Dermis blood vessel endothelial cell (primary cell): ENCODE results near the gene CPEB4. TPM values are rescaled to one million over a fixed set of nuclear protein-coding genes. Genes with fewer than 3 reads are reported as not detected.

Source experiments
- DNase-seq: peaks from one replicate; pipeline ENCODE4 v3.0.0; 2010
- total RNA-seq: library from RNA; depleted of rRNA; stranded (reverse); fragments of >200 nt; gene quantifications from 2 replicates; pipeline ENCODE4 v1.2.3, GENCODE V29; 2014

Gene CPEB4
- total RNA-seq, 1 donor from 2014 or later, result 18.0 TPM

DNA sequence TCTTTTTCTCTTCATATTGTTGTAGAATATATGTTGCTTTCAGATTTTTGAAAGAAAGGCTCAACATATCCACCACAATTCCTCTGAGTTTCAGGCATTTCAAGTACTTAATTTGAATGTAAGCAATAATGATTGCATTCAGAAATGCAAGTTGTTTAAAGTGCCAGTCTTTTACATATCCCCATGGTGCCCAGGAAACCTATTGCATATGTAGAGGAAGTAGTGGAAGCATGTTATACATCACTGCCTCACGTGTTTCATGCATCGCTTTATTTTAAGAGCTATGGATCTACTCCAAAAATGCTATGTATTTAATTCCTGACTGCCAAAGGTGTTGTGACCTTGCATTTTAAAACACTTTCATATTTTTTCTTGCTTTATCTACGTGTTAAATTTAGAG, 28.1 kb downstream of the CPEB4 start:
- DNase-seq, result no peak

DNA sequence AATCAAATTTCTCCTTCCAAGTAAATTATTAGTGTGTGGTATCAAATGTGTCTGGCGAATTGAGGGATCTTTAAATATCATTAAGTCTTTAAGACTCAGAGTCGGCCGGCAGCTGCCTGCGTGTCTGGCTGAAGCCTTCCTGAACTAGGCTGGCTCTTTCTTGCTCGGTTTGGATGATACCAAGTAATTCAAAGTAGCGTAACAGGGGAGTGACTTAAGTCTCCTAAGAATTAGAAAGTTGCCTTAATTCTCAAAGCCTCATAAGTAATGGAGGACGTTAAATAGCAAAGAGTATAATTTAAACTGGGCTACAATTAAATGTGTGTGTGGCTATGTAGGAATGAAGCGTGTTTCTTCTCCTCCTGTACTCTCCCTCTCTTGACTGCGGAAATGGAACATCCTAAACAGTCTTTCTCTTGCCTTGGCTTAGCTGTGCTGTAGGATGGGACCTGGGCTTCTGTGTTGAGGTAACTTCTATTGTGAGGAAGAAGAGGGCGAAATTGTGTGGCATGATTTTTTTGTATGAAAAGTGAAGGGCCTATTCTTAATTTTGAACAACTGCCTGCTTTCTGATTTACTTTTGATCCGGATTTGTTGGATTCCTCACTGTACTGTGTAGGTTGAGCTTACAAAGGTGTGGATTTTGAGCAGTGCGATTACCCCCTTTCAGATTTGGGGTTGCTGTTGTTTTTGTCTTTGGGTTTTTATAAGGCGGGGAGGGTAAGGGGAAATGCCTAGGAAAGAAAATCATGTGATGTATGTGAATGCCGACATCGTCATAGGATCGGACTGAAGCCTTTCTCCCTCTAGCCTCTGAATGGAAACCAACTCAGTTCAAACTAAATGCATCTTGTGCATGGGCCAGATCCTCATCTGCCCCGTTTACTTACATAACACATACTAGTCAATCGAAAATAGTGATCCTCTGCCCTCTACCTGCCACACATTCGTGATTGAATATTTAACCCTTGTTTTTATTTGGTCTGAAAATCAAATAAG, 29.9 kb downstream of the CPEB4 start:
- DNase-seq, result peak; percentile 88

GRCh38 chr5:173919443-173919842, 31.3 kb downstream of the CPEB4 start:
- DNase-seq, result peak; percentile 85

GRCh38 chr5:173920024-173920753, 32.0 kb downstream of the CPEB4 start:
- peak; percentile 76 for DNase-seq

DNA sequence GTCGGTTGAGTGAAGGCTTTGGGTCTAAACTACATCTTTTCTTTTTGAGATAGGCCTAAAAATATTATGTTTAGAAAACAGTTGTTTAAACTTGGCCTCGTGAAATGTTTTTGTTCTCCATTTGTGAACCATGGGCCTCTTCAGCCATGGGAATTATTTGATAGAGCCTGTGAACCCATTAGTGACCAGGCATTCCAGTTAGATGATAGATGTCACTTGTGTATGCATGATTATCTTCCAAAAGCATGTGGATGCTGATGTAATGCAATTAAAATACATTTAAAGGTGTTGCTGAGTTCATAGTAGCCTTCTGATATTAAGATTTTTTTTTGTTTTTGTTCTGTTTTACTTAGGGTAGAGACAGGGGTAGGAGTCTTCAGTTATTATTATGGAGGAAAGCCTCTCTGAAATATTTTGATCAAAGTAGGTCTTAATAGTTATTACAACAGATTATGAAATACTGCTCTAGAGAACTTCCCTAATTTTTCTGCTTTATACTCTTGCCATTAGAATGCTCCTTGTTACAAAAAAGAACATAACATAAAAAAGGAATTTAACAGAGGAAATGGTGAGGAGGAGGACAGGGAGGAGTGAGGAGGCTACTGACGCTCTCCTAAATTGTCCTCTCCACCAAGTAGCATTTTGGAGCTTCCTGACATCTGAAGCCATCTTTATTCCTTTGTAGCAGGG, 32.9 kb downstream of the CPEB4 start:
- DNase-seq, result no peak

DNA sequence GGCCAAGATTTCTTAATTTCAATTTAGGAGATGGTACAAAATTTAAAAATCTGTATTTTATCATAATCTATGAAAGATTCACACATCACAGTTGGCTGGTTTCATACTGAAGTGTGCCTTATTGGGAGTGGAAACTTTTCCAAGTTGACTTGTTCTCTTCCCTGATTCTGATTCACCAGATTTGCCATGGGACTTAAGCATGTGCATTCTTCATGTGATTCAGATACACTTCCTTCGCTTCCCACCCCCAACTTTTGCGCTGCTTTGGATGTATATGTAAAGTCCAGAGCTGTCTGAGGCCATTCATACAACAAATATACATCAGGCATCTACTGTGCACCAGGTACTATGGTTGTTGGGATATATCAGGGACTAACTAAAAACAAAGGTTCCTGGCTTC, 34.4 kb downstream of the CPEB4 start:
- no peak for DNase-seq

DNA sequence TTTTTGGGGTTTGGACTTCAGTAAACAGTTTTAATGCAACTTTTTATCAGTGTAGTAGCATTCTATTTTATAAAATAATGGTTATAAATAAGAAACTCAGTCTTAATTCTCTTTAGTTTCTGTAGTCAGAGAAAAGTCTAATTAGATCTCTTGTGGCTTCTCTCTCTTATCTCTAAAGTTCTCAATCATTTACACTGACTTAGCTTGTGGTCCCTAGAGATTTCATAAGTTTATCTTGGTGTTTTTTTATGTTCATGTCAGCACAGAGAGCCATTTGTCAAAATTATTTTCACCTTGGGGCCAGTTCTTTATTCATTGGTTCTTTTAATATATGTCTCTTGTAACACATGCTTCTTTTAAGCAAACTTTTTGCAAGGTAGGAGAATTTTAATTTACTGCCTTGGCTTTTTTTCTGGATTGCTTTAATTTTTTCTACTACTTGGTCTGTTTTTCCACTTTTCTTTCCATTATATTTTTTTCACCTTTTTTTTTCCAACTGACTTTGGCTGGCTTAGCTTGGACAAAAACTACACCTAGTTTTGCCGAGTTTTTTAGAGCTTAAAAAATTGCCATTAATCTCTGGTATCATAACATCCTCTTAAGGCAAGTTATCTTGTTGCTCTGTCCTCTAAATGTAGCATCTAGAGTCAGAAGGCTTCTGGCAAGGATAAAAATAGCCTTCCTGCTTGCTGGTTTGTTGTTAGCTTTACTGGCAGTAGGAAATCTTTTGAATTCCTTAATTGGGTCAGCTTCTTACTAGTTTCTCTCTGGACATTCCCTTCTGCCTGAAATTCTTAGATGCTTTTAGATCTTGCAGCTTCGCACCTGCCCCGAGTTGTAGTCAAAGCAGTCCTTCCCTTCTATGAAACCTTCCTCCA, 35.3 kb downstream of the CPEB4 start:
- DNase-seq, result peak; percentile 52

GRCh38 chr5:173924899-173925298, 36.8 kb downstream of the CPEB4 start:
- no peak for DNase-seq

GRCh38 chr5:173925449-173926071, 37.4 kb downstream of the CPEB4 start:
- DNase-seq, result peak; percentile 79

DNA sequence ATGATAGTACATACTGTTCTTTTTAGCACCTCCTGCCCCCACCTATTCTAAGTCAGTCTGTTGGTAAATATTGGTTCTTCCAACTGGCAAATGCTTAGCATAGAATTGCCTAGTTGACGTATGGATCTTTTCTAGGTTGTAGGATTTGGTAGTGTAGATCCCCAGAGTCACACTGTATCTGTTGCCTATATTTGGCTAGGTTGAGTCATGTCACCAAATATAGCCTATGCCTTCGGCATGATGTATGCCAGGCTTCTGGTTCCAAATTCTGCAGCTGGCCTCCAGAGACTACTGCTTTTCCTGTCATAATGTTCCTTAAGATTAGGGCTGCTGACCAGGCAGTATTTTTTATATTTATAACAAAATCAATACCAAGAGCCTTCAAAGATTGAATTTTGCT, 38.2 kb downstream of the CPEB4 start:
- peak; percentile 47 for DNase-seq

- no peak for DNase-seq
Observed at GRCh38 chr5:173928871-173929574, 40.9 kb downstream of the CPEB4 start.

- no peak for DNase-seq
Observed at GRCh38 chr5:173932695-173933139, 44.6 kb downstream of the CPEB4 start.

GRCh38 chr5:173933901-173934300, 45.8 kb downstream of the CPEB4 start:
- DNase-seq, result no peak

GRCh38 chr5:173935396-173935795, 47.2 kb downstream of the CPEB4 start:
- DNase-seq, result no peak

DNA sequence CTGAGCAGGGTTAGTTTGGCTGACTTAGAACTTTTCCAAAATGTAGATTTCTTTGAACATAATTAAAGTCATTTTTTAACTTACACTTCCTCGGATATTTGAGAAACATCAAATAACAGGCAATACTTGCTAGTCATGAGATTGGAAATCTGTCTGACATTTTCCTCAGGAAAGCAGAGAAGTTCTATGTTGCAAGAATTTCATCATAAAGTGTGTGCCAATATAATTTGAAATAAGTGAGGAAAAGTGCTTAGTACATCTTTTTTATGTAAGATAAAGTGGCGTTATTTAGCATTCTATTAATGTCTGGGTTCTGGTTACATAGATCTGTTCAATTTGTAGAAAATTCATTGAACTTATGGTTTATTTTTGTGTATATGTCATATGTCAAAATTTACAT, 52.1 kb downstream of the CPEB4 start:
- DNase-seq, result no peak

GRCh38 chr5:173941102-173941501, 53.0 kb downstream of the CPEB4 start:
- DNase-seq, result no peak

GRCh38 chr5:173941758-173942401, 53.7 kb downstream of the CPEB4 start:
- DNase-seq, result peak; percentile 52

- no peak for DNase-seq
Observed at GRCh38 chr5:173944511-173944910, 56.4 kb downstream of the CPEB4 start.

DNA sequence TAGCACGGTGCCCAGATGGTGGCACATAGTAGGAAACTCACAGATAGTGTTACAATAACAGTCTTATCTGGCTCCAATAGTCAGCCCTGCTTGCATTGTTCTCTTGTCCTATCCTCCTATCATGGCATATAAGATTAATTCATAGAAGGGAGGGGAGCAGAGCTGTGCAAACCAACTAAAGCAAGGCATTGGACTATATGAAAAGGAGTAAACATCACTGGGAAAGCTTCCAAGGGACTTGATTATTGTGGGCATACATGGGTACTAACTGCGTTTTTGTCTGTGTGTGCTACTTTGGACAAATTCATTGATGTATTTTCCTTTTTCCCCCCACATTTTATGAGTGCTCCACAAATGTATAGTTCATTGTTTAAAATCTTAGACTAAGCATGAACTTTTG, 57.0 kb downstream of the CPEB4 start:
- no peak for DNase-seq

GRCh38 chr5:173946323-173946722, 58.2 kb downstream of the CPEB4 start:
- DNase-seq, result no peak
